SK-N-MC (cell line): Measurements from ENCODE around the gene ESRP2.

Experiments used
- EZH2 ChIP-seq: fragments of 200-600 bp; sonication (generic); IDR thresholded peaks from one replicate; pipeline ENCODE4 v1.6.1; 2017; ENCODE audit warnings: antibody characterized with exemption
- POLR2AphosphoS5 ChIP-seq: IDR thresholded peaks from 2 replicates; pipeline ENCODE4 v1.6.1; 2012; ENCODE audit warnings: mild to moderate bottlenecking, low read depth, low read length, borderline replicate concordance

GRCh38 chr16:68253721-68254120, 17.8 kb upstream of the ESRP2 start:
- TF ChIP-seq POLR2AphosphoS5 (no peak), EZH2 (no peak)
